Tibial artery (tissue), 4 donors: ENCODE results near the gene SLC16A7.

ENCODE experiments used
- DNase-seq, 2 donors: peaks; one replicate each; pipeline ENCODE4 v3.0.0-alpha.2; 2019
- H3K27ac ChIP-seq, 2 donors: fragments of 200-600 bp; sonication (generic) in 1 of 2; 1 replicate in 1 of 2; 2 replicates in 1 of 2; pipeline ENCODE4 v1.5.1; 2018 to 2019; ENCODE audit warnings: mild to moderate bottlenecking in 1 of 2
- H3K27me3 ChIP-seq, 2 donors: fragments of 200-600 bp; sonication (generic) in 1 of 2; one replicate each; pipeline versions ENCODE4 v1.5.1 to v1.6.0; 2016 to 2019
- H3K36me3 ChIP-seq, 3 donors: fragments of 200-600 bp; sonication (generic) in 2 of 3; one replicate each; pipeline ENCODE4 v1.5.1; 2016 to 2019; ENCODE audit warnings: mild to moderate bottlenecking in 2 of 3
- H3K4me1 ChIP-seq, 4 donors: fragments of 200-600 bp; sonication (generic) in 2 of 4; 1 replicate in 3 of 4; 2 replicates in 1 of 4; pipeline ENCODE4 v1.5.1; 2016 to 2019
- H3K4me3 ChIP-seq, 2 donors: fragments of 200-600 bp; sonication (generic) in 1 of 2; 1 replicate in 1 of 2; 2 replicates in 1 of 2; pipeline ENCODE4 v1.5.1; 2018 to 2019; ENCODE audit warnings: mild to moderate bottlenecking in 2 of 2
- H3K9me3 ChIP-seq, 3 donors: fragments of 200-600 bp; sonication (generic) in 1 of 3; one replicate each; pipeline ENCODE4 v1.5.1; 2016 to 2019
- intact Hi-C: fragments of 100-400 bp; cut with DNase I; formaldehyde crosslinking; loops from one replicate; pipeline ENCODE4 v1.15.0; 2023; ENCODE audit warnings: low total_unique reads
- TF ChIP-seq, protein P1 (sequence below), 2 experiments: fragments of 200-600 bp in 1 of 2; fragments of 450-650 bp in 1 of 2; IDR thresholded peaks; one replicate each; pipeline ENCODE4 v1.5.1; 2017 to 2019; ENCODE audit warnings: antibody characterized with exemption in 2 of 2, mild to moderate bottlenecking in 1 of 2, moderate library complexity in 1 of 2

SLC16A7 gene

GRCh38 chr12:59575826-59576225, 20.0 kb upstream of the SLC16A7 start:
- TF ChIP-seq, protein P1, sequence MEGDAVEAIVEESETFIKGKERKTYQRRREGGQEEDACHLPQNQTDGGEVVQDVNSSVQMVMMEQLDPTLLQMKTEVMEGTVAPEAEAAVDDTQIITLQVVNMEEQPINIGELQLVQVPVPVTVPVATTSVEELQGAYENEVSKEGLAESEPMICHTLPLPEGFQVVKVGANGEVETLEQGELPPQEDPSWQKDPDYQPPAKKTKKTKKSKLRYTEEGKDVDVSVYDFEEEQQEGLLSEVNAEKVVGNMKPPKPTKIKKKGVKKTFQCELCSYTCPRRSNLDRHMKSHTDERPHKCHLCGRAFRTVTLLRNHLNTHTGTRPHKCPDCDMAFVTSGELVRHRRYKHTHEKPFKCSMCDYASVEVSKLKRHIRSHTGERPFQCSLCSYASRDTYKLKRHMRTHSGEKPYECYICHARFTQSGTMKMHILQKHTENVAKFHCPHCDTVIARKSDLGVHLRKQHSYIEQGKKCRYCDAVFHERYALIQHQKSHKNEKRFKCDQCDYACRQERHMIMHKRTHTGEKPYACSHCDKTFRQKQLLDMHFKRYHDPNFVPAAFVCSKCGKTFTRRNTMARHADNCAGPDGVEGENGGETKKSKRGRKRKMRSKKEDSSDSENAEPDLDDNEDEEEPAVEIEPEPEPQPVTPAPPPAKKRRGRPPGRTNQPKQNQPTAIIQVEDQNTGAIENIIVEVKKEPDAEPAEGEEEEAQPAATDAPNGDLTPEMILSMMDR (IDR thresholded peaks at IDR 0.05): no peak
- peaks cover 0 to 11% (median 0%) of the 10 kb centered on the region in 4 donors for H3K4me1 ChIP-seq

GRCh38 chr12:59578254-59578653, 17.6 kb upstream of the SLC16A7 start:
- H3K36me3 ChIP-seq: no peaks in the 10 kb centered on the region
- intact Hi-C loops: no loop called here
- DNase-seq: no peak
- H3K9me3 ChIP-seq: no peaks in the 10 kb centered on the region
- TF ChIP-seq, protein P1 (IDR thresholded peaks at IDR 0.05): no peak
- no peak overlapping the region for H3K27ac ChIP-seq
- H3K27me3 ChIP-seq: no peaks in the 10 kb centered on the region
- no peak overlapping the region for H3K4me3 ChIP-seq
- H3K4me1 ChIP-seq: peaks cover 0 to 11% (median 0%) of the 10 kb centered on the region in 4 donors

More at GRCh38 chr12:59575826-59576225, 20.0 kb upstream of the SLC16A7 start:
- DNase-seq: no peak
- H3K9me3 ChIP-seq: no peaks in the 10 kb centered on the region
- no peak overlapping the region for H3K4me3 ChIP-seq
- no peaks in the 10 kb centered on the region for H3K36me3 ChIP-seq
- intact Hi-C loops: no loop called here
- no peak overlapping the region for H3K27ac ChIP-seq
- no peaks in the 10 kb centered on the region for H3K27me3 ChIP-seq

DNA sequence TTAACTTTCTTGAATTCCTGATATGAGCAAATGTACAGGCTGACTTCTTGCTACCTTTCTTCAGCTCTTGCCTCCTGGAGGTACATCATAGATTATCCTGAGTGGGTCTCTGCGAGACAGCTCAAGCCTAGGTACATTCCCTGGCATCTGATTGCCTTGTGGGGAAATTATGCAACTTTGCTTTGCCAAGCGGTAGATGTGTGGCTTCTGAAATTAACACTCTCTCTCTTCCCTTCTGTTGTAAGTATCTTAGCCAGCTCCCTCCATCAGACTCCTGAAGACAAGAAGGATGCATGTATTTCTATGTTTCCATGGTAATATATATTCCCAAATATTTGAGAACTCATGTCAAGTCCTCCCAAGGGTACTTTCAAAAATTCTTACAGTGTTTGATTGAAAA, 16.2 kb upstream of the SLC16A7 start:
- Histone ChIP-seq H3K4me1 (peaks cover 0 to 6% (median 0%) of the 10 kb centered on the region in 4 donors), H3K36me3 (no peaks in the 10 kb centered on the region), H3K27me3 (no peaks in the 10 kb centered on the region), H3K9me3 (no peaks in the 10 kb centered on the region), H3K4me3 (no peak overlapping the region), H3K27ac (no peak overlapping the region)
- TF ChIP-seq, protein P1 (IDR thresholded peaks at IDR 0.05): no peak
- DNase-seq: no peak
- intact Hi-C loops: no loop called here

DNA sequence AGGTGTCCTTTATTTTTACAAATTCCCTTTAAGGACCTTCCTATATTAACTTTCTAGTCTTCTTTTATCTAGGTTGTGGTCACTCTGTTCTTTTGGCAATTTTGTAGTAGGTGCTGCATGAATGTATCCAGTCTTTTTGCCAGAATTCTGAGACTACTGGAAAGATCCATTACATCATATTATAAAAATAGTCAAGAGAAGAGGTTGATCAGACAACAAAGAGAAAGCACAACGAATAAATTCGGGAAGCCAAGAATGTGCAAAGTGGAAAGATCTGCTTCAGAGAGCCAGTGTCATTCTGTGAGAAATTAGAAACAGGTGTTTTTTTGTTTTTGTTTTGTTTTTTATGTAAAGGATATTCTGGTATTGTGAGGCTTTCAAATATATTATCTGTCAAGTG, 15.8 kb upstream of the SLC16A7 start:
- Histone ChIP-seq H3K9me3 (no peaks in the 10 kb centered on the region), H3K27ac (no peak overlapping the region), H3K27me3 (no peaks in the 10 kb centered on the region), H3K36me3 (no peaks in the 10 kb centered on the region), H3K4me3 (no peak overlapping the region), H3K4me1 (peaks cover 0 to 2% (median 0%) of the 10 kb centered on the region in 4 donors)
- intact Hi-C loops: no loop called here
- DNase-seq: no peak
- TF ChIP-seq, protein P1 (IDR thresholded peaks at IDR 0.05): no peak

DNA sequence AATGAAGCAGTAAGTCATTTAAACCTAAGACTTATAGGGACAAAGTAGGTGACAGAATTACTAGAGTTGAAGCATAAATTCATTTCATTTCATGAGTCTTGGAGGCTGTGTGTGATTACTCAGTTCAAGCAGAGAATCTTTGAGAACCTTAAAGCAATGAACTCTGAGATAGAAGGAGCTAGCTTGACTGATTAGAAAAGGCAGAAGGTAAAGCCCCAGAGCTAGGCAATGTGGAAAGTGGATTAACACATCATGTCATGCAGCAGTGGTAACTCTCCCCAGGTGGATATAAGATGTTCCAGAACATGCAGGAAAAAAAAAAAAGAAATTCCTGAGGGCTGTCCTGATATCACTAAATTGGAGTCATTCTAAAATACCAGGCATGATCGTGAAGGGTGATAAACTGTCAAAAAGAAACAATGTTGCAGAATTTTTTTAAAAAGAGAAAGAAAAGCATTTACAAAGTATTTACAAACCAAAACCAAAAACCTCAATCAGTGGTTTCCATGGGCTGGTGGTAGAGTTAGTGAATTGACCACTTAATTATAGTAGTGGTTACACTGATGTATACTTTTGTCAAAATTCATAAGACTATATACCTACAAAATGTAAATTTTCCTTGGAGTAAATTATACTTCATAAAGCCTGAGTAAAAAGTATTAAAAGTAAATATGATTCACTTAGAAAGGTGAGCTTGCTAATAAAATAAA, 12.7 kb upstream of the SLC16A7 start:
- Histone ChIP-seq H3K36me3 (no peaks in the 10 kb centered on the region), H3K9me3 (no peaks in the 10 kb centered on the region), H3K27me3 (no peaks in the 10 kb centered on the region), H3K4me1 (no peaks in the 10 kb centered on the region), H3K4me3 (no peak overlapping the region), H3K27ac (no peak overlapping the region)
- no peak for DNase-seq
- TF ChIP-seq, protein P1 (IDR thresholded peaks at IDR 0.05): no peak
- intact Hi-C loops: no loop called here
